Amygdala (tissue), 56 donors: Measurements from ENCODE around the gene TMEM38A.
A peak's percentile ranks its signal among the peaks of the same experiment; 100 is the strongest.
"Not testable (repeated sequence)": the region's sequence is repeated elsewhere in the genome, so short reads cannot be mapped to it uniquely, and the experiment has no call there.

Source experiments
- DNase-seq, 56 donors: peaks; one replicate each; lab custom pipeline; 2025; lab: John Stamatoyannopoulos, UW

Gene TMEM38A

GRCh38 chr19:16673231-16673630 lies 12.3 kb downstream of the TMEM38A start:
- DNase-seq, result no peak

GRCh38 chr19:16673839-16674238 lies 12.9 kb downstream of the TMEM38A start:
- DNase-seq, result not testable (repeated sequence)

- DNase-seq, result no peak
Measured at GRCh38 chr19:16676101-16676798, 15.3 kb downstream of the TMEM38A start.

GRCh38 chr19:16677055-16677454 lies 16.1 kb downstream of the TMEM38A start:
- DNase-seq, result no peak

- no peak for DNase-seq
Measured at GRCh38 chr19:16678498-16678897, 17.6 kb downstream of the TMEM38A start.

- no peak for DNase-seq
Measured at GRCh38 chr19:16679811-16680210, 18.9 kb downstream of the TMEM38A start.

- no peak for DNase-seq
Measured at GRCh38 chr19:16682539-16682938, 21.6 kb downstream of the TMEM38A start.

GRCh38 chr19:16684216-16684615 lies 23.3 kb downstream of the TMEM38A start:
- DNase-seq, result no peak

- no peak for DNase-seq
Measured at GRCh38 chr19:16688084-16688483, 27.1 kb downstream of the TMEM38A start.

GRCh38 chr19:16698914-16699313 lies 38.0 kb downstream of the TMEM38A start:
- peak in 1 of 56 donors; percentile 3 for DNase-seq

- no peak for DNase-seq
Measured at GRCh38 chr19:16702123-16702522, 41.2 kb downstream of the TMEM38A start.

- DNase-seq, result no peak
Measured at GRCh38 chr19:16703677-16704076, 42.7 kb downstream of the TMEM38A start.

GRCh38 chr19:16710870-16711269 lies 49.9 kb downstream of the TMEM38A start:
- not testable (repeated sequence) for DNase-seq

GRCh38 chr19:16712295-16712694 lies 51.4 kb downstream of the TMEM38A start:
- DNase-seq, result not testable (repeated sequence)

GRCh38 chr19:16714702-16715287 lies 53.9 kb downstream of the TMEM38A start:
- peak in 45 of 56 donors; percentile 1 to 75 (median 25) for DNase-seq

- DNase-seq, result no peak
Measured at GRCh38 chr19:16715611-16716010, 54.7 kb downstream of the TMEM38A start.

- no peak for DNase-seq
Measured at GRCh38 chr19:16721051-16721450, 60.1 kb downstream of the TMEM38A start.

- DNase-seq, result no peak
Measured at GRCh38 chr19:16722591-16722990, 61.7 kb downstream of the TMEM38A start.

- no peak for DNase-seq
Measured at GRCh38 chr19:16726916-16727315, 66.0 kb downstream of the TMEM38A start.

- DNase-seq, result not testable (repeated sequence)
Measured at GRCh38 chr19:16735650-16736266, 74.8 kb downstream of the TMEM38A start.

GRCh38 chr19:16736709-16737108 lies 75.8 kb downstream of the TMEM38A start:
- DNase-seq, result no peak

GRCh38 chr19:16737911-16738310 lies 77.0 kb downstream of the TMEM38A start:
- DNase-seq, result no peak
